Jurkat, Clone E6-1 (cell line): ENCODE measurements around the gene CHST8.
"Not testable (repeated sequence)": the region's sequence is repeated elsewhere in the genome, so short reads cannot be mapped to it uniquely, and the experiment has no call there.

Experiments
- DNase-seq: peaks from one replicate; pipeline ENCODE4 v3.0.0-alpha.2; 2011; ENCODE audit warnings: low read depth, low spot score
- H3K4me3 ChIP-seq: 2 replicates; pipeline ENCODE4 v1.5.1; 2011; ENCODE audit warnings: mild to moderate bottlenecking, low read length, control low read depth, moderate library complexity

CHST8 gene

DNA sequence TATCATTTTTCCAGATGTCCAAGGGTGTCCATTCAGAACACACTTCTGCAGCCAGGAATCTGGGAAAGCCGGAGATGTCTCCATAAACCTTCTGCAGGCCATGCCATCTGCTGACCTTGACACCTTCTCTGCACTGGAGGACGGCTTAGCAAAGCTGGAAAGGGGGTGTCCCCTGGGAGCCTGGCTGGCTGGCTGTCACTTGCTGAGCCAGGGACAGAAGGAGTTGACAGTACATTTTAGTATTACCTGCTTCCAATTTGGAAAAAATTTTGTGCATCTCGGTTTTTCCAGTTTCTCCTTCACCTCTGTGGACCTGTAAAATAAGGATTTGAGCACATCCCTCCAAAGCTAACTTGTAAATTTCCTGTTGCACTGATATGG is 8.1 kb upstream of the CHST8 start:
- no peak for DNase-seq
- no peak overlapping the region for H3K4me3 ChIP-seq

DNA sequence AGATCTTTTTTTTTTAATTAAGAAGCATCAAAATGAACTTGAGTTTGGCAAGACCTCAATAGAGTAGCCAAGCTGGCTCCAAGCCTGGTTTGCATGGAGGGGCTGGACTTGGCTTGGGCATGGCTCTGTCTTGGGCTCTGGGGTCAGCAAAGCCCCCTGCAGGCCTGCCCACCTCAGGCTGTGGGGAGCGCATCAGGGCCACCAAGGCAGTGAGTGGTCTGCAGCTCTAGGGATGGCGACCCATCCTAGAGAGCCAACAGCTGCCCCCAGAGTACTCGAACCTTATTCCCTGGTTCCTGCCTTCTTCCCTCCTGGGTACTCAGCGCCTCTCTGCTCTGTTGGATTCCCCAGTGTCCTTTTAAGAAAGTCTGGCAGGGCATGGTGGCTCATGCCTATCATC is 5.4 kb upstream of the CHST8 start:
- no peak for DNase-seq
- no peak overlapping the region for H3K4me3 ChIP-seq

DNA sequence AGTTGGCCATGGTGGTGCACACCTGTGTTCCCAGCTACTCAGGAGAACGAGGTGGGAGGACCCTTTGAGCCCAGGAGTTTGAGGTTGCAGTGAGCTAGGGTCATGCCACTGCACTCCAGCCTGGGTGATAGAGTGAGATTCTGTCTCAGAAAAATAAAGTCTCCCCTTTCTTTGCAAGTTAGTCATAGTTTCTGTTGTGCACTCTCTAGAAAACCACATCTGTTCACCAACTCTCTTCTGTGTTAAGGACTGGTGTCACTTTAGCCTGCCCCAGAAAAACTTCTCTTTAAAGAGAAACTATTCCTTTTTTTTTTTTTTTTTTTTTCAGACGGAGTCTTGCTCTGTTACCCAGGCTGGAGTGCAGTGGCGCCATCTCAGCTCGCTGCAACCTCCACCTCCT is 4.9 kb upstream of the CHST8 start:
- H3K4me3 ChIP-seq = no peak overlapping the region

DNA sequence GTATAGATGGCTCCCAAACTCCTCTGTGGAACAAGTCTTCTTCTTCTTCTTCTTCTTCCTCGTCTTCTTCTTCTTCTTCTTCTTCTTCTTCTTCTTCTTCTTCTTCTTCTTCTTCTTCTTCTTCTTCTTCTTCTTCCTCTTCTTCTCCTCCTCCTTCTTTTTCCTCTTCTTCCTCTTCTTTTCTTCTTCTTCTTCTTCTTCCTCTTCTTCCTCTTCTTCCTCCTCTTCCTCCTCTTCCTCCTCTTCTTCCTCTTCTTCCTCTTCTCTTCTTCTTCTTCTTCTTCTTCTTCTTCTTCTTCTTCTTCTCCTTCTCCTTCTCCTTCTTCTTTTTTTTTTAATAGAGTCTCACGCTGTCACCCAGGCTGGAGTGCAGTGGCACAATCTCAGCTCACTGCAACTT is 3.4 kb upstream of the CHST8 start:
- not testable (repeated sequence) for DNase-seq, H3K4me3 ChIP-seq

More for the DNA sequence above, 4.9 kb upstream of the CHST8 start:
- DNase-seq = no peak

DNA sequence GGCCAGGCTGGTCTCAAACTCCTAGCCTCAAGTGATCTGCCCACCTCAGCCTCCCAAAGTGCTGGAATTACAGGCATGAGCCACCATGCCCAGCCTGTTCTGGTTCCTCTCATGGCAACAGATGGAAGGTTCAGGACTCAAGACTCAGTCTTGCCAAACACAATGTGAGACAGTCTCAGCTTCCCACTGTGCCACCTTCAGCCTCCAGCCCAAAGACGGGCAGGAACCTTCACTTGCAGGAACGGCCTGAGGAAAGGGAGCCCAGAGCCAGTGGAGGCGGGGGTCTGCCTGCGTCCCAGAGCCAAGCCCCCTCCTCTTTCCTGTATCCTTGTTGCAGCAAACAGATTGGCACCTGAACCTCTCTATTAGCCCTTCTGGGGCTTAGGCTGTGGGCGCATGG is 2.9 kb upstream of the CHST8 start:
- H3K4me3 ChIP-seq = no peak overlapping the region
- no peak for DNase-seq

DNA sequence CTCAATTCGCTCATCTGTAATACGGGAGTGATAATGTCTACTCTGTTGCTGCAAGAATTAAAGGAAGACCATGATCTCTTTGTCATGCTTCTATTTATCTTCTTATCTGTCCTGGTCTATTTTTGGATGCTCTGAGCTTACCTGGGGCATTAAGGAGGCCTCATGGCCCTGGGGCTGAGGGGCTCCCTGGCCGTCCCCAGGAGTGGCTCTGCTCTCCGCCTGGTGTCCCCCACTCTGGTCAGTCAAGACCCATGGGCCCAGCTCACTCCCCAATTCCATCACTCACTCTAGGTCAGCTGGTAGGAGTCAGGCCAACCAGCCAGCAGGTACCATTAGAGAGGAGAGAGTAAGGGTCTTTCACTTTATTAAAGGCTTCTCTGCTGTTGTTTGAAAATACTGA is 1.1 kb upstream of the CHST8 start:
- no peak for DNase-seq
- H3K4me3 ChIP-seq = no peak overlapping the region

DNA sequence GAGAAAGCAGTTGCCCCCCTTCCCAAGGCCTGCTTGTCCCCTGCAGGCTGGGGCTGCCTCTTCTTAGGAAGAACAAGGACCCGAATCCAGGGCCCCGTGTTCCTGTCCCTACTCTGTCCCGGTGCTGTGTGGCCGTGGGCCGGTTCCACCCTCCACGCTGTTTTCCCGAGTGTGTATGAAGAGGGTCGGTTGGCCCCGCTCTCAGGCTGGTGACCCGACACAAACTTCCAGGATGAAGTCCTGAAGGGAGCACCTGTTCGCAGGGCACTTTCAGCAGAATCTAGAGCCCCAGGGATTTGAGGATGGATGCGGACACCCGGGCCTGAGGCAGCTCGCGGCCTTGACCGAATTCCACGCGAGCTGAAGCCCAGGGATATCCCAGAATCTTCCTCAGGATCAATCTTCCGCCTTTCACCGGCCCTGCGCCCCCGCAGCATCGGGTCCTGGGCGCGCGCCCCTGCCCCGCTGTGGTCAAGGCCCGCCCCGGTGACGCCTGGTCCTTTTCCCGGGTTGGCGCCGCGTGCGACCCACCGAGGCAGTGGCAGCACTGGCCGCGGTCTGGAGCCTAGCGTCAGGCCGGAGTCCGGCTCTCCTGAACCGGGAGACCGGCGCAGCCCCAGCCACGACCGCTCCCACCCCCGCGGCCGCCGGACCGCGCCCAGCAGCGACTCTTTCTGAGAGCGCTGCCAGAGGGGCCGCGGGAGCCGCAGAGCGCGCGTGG is 528 bp upstream of the CHST8 start:
- no peak overlapping the region for H3K4me3 ChIP-seq
- DNase-seq = no peak

DNA sequence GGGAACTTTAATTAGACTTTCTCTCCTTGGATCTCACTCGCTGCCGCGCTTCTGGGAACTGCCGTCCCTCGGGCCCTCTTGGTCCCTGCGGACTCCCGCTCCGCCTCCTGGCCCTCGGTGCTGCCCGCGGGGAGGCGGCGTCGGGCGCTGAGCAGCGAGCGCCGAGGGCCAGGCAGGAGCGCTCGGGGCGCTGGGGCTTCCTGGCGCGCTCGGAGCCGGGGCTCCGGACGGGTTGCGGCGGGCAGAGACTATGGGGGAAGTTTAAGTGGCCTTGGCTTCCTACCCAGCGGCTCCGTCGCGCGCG is 704 bp downstream of the CHST8 start:
- no peak for DNase-seq
- no peak overlapping the region for H3K4me3 ChIP-seq

DNA sequence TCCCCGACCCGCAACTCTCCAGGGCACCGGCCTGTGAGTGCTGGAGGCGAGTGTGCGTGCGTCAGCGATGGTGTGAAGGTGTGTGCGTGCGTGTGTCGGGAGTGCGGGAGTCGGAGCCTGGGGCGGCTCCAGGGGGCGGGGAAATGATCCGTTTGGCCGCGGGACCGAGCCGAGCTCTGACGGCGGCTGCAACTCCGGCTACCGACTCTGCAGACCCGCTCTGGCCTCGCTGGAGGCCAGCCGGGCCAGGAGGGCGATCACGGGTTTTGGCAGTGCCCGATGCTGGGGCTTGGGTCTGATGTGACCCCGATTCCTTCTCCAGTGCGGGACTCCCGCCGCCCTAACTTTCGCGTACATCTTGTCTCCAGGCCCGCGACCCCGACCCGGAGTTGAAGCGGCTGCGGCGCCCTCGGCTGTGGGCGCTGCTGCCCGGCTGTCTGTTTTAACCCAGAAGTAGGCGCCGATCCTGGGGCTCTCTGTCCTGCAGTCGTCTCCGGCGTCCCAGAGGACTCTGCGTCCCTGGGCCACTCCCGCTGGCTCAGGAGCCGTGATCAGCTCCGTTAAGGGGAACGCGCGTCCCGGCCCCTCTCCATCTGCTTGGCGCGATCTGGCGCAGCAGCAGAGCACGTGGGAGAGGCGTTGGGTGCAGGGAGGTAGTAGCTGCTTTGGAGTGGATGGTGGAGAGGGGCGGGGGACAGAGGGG is 1.2 kb downstream of the CHST8 start:
- no peak for DNase-seq
- no peak overlapping the region for H3K4me3 ChIP-seq

DNA sequence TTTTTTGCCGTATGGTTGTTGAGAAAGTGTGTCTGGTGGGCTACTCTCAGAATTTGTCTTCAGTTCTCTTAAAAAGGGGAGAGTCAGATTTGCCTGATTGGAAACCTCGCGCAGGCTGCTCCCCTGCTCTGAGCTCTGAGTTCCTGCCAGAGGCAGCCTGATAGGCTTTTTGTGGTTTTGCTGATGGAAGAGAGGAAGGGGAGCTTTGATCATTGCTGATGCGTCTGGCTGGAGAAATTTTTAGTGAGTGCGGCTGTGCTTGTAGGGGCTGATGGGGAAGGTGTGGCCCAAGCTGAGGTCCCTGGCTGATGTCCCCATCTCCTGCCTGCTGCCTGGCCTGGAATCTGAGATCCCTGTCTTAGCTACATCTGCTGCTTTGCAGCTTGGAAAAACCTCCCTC is 2.8 kb downstream of the CHST8 start:
- H3K4me3 ChIP-seq = no peak overlapping the region
- peak; percentile 7 for DNase-seq

DNA sequence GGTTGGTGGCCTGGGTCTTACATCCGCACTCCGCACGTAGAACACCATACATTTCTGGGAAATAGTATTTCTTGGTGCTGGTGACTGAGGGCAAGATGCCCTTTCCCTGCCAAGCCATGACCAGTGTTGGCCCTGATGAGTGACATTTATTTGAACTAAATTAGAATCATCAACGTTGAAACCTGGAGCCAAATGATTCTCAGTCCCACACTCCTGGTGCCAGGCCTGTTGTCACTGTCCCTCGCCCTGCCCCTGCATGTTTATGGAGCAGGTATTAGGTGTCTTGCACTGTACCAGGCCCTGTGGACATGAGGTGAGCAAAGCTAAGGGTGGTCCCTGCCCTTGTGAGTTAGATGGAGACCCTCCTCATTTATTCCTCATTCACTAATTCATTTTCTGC is 5.8 kb downstream of the CHST8 start:
- no peak overlapping the region for H3K4me3 ChIP-seq
- DNase-seq = no peak

DNA sequence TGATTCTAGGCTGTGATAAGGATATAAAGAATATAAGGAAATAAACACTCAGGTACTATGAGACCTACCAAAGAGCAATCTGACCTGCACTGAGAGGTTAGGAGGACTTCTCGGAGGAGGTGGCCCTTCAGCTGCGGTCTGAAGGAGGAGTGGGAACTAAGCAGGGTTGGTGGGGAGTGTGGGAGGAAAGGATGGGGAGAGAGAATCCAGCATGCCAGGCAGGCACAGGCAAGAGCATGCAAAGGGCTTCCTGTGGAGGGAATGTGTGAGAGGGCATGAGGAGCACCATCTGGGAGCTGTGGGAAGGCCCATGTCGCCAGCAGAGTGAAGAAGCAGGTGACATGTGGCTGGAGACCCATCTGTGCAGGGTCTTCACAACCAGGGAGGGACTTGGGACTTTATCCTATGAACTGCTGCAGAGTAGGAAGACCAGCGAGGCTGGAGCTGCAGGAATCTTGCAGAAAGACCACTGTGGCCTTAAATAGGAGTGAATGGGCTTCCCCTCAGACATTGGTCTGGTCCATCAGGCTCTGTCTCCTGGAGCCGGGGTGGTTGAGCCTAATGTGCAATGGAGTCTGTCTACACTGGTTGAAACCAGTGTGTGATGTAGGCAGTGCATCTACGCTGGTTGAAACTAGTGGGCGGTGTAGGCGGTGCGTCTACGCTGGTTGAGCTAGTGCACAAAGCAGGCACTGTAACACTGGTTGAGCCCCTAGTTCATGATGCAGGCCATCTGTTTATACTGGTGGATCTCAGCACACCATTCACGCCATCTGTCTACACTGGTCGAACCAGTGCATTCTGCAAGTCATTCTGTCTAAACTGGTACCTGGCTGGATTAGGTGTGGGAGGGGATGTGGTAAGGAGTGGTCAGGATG is 6.4 kb downstream of the CHST8 start:
- DNase-seq = no peak
- no peak overlapping the region for H3K4me3 ChIP-seq

DNA sequence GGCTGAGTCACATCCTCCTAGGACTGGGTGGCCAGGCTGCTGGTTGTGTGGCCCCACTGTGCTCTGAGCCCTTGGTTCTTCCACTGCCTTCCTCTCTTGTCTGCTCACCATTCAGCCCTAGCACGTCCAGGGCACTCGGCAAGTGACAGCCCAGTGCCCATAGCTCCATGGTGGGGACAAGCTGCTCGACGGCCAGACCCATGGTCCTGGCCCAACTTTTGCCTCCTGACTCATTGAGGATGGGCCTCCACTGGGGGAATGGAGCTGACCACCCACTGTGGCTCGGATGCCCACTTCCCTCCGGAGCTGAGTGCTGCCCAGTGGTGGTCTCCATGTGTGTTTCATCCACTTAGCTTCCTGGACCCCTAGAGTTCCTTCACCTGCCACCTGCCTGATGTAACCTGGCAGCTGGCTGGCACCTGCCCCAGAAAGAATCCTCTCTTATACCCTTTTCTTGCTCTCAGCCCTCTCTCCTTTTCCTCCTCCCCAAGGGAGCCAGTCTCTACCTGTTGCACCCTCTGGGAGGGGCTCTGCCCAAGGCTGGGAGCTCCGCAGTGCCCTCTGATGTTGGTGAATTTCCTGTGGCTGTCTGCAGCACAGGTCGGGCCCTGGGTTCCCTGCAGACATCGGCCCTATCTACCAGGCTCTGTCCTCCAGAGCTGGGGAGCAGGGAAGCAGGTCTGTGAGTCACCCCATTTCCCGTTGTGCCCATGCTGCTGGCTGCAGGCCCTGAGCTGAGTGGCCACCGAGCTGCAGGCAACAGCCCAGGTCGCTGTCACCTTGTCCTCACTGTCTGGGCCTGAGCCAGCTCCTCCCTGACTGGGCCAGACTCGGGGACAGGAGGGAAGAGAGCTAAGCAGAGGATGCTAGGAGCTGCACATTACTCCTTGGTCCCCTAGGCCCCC is 7.4 kb downstream of the CHST8 start:
- H3K4me3 ChIP-seq = no peak overlapping the region
- no peak for DNase-seq

DNA sequence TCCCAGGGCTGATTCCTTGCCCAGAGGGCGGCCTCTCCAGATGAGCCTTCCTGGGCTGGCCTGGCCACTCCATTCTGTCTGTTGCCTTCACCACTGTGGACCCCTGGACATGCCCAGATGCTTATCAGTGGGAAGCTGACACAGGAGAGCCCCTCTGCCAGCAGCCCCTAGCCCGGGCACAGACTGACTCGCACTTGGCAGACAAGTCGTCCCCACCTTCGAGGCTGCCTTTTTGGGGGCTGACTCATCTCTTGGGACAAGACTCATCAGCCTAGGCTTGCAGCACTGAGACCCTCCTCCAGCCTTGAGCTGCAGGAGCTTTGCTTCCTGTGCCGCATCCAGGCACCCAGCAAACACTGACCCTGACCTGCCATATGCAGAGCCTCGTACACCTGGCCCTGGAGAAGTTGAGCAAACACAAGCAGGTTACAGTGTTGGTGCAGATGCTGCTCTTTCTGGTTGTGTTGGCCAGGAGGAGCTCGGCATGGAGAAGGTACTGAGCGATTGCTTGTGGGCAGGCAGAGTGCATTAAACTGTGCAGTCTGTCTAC is 8.1 kb downstream of the CHST8 start:
- no peak overlapping the region for H3K4me3 ChIP-seq

DNA sequence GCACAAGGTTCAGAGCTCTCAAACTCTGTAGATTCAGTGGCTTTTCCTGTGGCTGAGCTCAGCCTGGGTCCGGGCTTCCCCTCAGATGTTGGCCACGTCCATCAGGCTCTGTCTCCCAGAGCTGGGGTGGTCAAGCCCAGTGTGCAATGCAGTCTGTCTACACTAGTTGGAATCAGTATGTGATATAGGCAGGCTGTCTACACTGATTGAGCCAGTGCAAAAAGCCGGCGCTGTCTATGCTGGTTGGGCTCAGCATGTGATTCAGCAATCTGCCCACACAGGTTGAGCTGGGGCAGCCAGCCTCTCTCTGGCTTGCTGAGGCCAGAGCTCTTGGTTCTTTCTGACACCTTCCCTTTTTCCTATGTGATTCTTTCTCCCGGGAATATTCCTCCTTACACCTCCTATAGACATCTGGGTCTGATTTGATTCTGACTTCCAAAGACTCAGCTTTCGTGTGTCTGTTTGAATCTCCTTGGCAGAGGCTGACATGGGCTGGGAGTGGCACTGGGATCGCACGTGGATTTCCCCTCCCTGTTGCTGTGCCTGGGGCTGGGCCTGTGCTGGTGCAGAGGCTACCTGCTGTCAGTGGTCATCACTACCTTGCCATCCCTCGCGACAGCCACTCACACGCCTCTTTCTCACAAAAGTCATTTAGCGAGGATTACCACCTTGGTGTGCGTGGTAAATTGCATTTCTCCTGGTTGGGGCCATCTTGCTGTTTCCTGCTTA is 9.3 kb downstream of the CHST8 start:
- DNase-seq = no peak
- no peak overlapping the region for H3K4me3 ChIP-seq

More for the DNA sequence above, 8.1 kb downstream of the CHST8 start:
- DNase-seq = no peak

DNA sequence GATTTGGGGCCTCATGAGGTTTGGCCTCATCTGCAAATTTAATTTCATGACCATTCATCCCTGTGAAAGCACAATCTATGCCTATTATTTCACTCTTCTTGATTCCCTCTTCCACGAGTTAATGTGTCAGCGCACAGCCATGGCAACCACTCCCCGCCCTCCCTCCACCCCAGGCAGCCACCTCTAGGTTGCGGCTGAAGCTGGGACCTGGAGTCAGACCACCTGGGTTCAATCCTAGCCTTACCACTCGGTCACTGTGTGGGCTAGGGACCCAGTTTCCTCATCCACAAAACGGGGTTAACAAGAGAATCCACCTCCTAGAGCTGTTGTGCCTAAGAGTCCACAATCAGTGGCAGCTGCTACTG is 9.8 kb downstream of the CHST8 start:
- DNase-seq = no peak
- H3K4me3 ChIP-seq = no peak overlapping the region

DNA sequence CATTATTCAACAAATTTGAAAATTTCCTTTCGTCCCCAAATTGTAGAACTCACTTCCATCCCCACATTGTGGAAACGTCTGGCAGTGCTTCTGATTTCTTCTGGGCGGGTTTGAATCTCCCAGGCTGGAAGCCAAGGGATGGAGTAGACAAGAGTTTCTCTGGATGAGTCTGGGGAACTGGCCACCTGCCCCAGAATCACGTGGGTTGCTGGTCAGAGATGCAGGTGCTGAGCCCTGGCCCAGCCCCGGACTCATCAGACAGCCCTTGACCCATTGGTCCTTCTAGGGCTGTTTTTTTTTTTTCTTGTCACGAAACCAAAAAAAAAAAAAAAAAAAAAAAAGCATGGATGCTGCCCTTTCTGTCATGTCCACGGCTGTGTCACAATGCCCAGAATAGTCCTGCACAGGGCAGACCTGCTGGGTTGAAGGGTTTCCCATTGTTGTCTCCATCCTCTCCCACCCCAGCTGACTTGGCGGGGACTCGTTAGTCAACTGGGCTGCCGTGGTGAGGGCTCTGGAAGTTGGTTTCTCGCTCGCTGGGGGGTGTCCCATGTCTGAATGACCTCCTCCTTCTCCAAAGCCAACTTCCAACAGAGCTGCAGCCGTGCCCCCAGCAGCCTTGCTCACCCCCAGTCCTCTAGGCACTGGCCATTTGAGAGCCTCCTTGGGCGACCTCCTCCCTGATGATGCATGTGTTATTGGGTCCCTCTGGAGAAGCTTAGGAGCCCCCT is 12.8 kb downstream of the CHST8 start:
- no peak overlapping the region for H3K4me3 ChIP-seq
- no peak for DNase-seq
